ENCODE results near the gene DNM3.

DNA sequence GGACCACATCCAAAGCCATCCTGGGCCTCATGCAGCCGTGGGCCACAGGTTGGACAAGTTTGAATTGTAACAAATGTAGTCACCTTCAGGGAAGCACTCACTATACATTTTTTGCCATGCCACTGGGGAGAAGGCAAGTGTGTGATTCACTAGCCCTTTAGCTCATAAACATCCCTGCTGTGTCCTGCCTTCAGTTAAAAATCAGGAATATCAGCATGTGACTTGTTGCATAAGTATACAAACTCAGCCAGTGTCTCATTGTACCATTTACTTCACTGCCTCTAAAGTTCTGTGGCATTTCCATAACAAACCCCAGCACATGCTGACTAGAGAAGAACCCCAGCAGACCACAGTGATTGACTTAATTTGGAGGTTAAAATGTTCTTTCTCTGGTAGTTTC, 437.2 kb downstream of the DNM3 start:
- TF ChIP-seq EZH2 (IDR thresholded peaks at IDR 0.05), result no peak
- TF ChIP-seq POLR2AphosphoS5 (IDR thresholded peaks at IDR 0.05; ENCODE audit: borderline replicate concordance, low read depth, low read length), result no peak

Measured in SK-N-MC (cell line).